ENCODE data around the gene DLX4. TPM values are rescaled to one million over a fixed set of nuclear protein-coding genes. Genes with fewer than 3 reads are reported as not detected.

The DLX4 gene
- total and polyA plus RNA-seq, 10 of the 15 experiments (the other 5 are each of a cell fraction or from before 2014, with no cell fraction given) = 0.05 to 0.29 (median 0.15) TPM

DNA sequence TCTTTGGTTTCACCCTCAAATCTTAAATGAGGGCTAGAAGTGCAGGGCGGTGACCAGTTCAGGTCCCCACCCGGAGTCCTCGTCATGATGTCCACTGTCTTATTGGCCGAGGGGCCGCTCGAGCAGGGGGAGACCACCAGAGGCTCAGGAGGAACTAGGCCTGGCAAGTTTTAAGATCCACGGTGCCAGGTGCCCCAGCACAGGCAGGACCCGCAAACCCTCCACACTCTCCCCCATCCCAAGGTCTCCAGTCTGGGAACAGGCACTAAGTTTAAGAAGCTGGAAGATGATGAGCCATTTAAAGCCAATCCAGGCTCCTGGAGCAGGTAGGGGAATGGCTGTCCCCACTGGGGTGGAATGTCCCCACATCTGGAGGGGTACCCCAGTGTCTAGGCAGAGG is 21.9 kb downstream of the DLX4 start:
- ATAC-seq = no peak
- SMC1A ChIA-PET (ENCODE audit: uncharacterized antibody, unreplicated experiment) = no interaction called here
- intact Hi-C loops (cut with micrococcal nuclease; ENCODE audit: unreplicated experiment) (loop anchor here (10.0 kb wide), 1 partner anchor 286 kb away; the partner anchor contains the start of gene SLC35B1), in situ Hi-C loops (cut with MboI) (loop anchor here (10.0 kb wide), 1 partner anchor 286 kb away; the partner anchor contains the start of gene SLC35B1)
- TF ChIP-seq HCFC1 (IDR thresholded peaks at IDR 0.05; ENCODE audit: low read length) (no peak), ZNF24 (IDR thresholded peaks at IDR 0.05) (no peak), RCOR1 (conservative IDR thresholded peaks at IDR 0.05; ENCODE audit: low read depth, low read length) (no peak), SMAD5 (IDR thresholded peaks at IDR 0.05; ENCODE audit: low read depth) (no peak), PAX8 (IDR thresholded peaks at IDR 0.05) (no peak), ESRRA (IDR thresholded peaks at IDR 0.05; ENCODE audit: low read length) (no peak)
- TF ChIP-seq, protein P1, sequence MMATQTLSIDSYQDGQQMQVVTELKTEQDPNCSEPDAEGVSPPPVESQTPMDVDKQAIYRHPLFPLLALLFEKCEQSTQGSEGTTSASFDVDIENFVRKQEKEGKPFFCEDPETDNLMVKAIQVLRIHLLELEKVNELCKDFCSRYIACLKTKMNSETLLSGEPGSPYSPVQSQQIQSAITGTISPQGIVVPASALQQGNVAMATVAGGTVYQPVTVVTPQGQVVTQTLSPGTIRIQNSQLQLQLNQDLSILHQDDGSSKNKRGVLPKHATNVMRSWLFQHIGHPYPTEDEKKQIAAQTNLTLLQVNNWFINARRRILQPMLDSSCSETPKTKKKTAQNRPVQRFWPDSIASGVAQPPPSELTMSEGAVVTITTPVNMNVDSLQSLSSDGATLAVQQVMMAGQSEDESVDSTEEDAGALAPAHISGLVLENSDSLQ (IDR thresholded peaks at IDR 0.05) = no peak
- POLR2A ChIA-PET = no interaction called here
- WGBS (ENCODE audit: insufficient coverage, insufficient replicate concordance, low lambda C conversion rate, missing lambda C conversion rate) = 21% methylated on average over 8 of the region's 8 CpGs
- Histone ChIP-seq H3K27me3 (replicated peaks in 1 of 2; ENCODE audit: control insufficient read depth in 2 of 2, insufficient read depth in 2 of 2, low read length in 1 of 2) (peaks cover 22 to 23% of the 10 kb centered on the region in 2 experiments), H3K9me3 (replicated peaks; ENCODE audit: control insufficient read depth, insufficient read depth, low read length) (no peaks in the 10 kb centered on the region; the same call in 1 of the 3 replicates), H4K20me1 (ENCODE audit: control insufficient read depth, insufficient read depth) (no peaks in the 10 kb centered on the region), H3K4me3 (no peak overlapping the region), H3K79me2 (ENCODE audit: control insufficient read depth, insufficient read depth, low read length) (no peaks in the 10 kb centered on the region), H2AFZ (ENCODE audit: control insufficient read depth, low read depth, low read length) (no peak overlapping the region), H3K4me2 (ENCODE audit: control insufficient read depth, insufficient read depth) (no peak overlapping the region), H3K9ac (ENCODE audit: control insufficient read depth, insufficient read depth, low read length) (no peak overlapping the region), H3K27ac (ENCODE audit: control insufficient read depth, insufficient read depth) (no peak overlapping the region), H3K4me1 (ENCODE audit: control insufficient read depth, insufficient read depth, low read length) (no peaks in the 10 kb centered on the region), H3K36me3 (ENCODE audit: control insufficient read depth in 2 of 2, insufficient read depth in 2 of 2, low read length in 1 of 2) (no peaks in the 10 kb centered on the region)
- CTCF ChIA-PET = no interaction called here
- DNase-seq (ENCODE audit: low read depth, low spot score) = no peak
- no peak for FAIRE-seq
- RAD21 ChIA-PET (ENCODE audit: unreplicated experiment) = no interaction called here
- BruUV-seq (replicated peaks) = no TSS peak

DNA sequence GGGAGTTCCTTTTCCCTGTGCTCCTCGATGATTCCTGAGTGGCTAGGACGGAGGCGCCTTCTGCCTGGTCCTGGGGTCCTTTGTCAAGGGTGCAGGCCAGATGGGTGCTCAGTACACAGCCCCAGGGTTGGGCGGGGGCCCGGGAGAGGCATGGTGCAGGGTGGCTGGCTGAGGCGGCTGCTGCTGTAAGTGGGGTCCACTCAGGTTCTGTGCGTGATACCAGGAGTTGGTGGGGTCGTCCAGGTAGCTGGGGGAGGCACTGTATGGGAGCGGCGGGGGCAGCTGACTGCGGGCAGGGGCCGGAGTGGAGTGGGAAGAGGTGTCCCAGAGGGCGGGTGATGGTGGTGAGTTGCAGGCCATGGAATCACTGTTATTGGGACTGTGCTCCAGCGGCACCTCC is 22.4 kb downstream of the DLX4 start:
- Histone ChIP-seq H3K27me3 (replicated peaks in 1 of 2; ENCODE audit: control insufficient read depth in 2 of 2, insufficient read depth in 2 of 2, low read length in 1 of 2) (peaks cover 25% of the 10 kb centered on the region in 2 experiments), H3K9ac (ENCODE audit: control insufficient read depth, insufficient read depth, low read length) (no peak overlapping the region), H3K27ac (ENCODE audit: control insufficient read depth, insufficient read depth) (no peak overlapping the region), H3K4me2 (ENCODE audit: control insufficient read depth, insufficient read depth) (no peak overlapping the region), H3K4me1 (ENCODE audit: control insufficient read depth, insufficient read depth, low read length) (no peaks in the 10 kb centered on the region), H3K79me2 (ENCODE audit: control insufficient read depth, insufficient read depth, low read length) (no peaks in the 10 kb centered on the region), H3K9me3 (replicated peaks; ENCODE audit: control insufficient read depth, insufficient read depth, low read length) (no peaks in the 10 kb centered on the region; the same call in 1 of the 3 replicates), H2AFZ (ENCODE audit: control insufficient read depth, low read depth, low read length) (no peak overlapping the region), H3K4me3 (no peak overlapping the region), H3K36me3 (ENCODE audit: control insufficient read depth in 2 of 2, insufficient read depth in 2 of 2, low read length in 1 of 2) (no peaks in the 10 kb centered on the region), H4K20me1 (ENCODE audit: control insufficient read depth, insufficient read depth) (no peaks in the 10 kb centered on the region)
- 13% methylated on average over 14 of the region's 14 CpGs for WGBS (ENCODE audit: insufficient coverage, insufficient replicate concordance, low lambda C conversion rate, missing lambda C conversion rate)
- intact Hi-C loops (cut with micrococcal nuclease; ENCODE audit: unreplicated experiment) (loop anchor here (10.0 kb wide), 1 partner anchor 287 kb away; the partner anchor contains the start of gene SLC35B1), in situ Hi-C loops (cut with MboI) (loop anchor here (10.0 kb wide), 1 partner anchor 287 kb away; the partner anchor contains the start of gene SLC35B1)
- ChIA-PET POLR2A (no interaction called here), CTCF (no interaction called here), RAD21 (ENCODE audit: unreplicated experiment) (no interaction called here), SMC1A (ENCODE audit: uncharacterized antibody, unreplicated experiment) (no interaction called here)
- no TSS peak for BruUV-seq (replicated peaks)
- FAIRE-seq (no peak), ATAC-seq (no peak), DNase-seq (ENCODE audit: low read depth, low spot score) (no peak)
- TF ChIP-seq RAD21 (IDR thresholded peaks at IDR 0.05; ENCODE audit: insufficient read depth, low read depth, low read length) (no peak), NBN (IDR thresholded peaks at IDR 0.05) (no peak)
